WTC11 (cell line): ENCODE measurements around the gene PDE6B.

Experiments
- CREB1 ChIP-seq: sonication (generic); formaldehyde crosslinking; IDR thresholded peaks from 2 replicates; pipeline ENCODE4 v1.8.0; 2023; ENCODE audit warnings: mild to moderate bottlenecking, missing genetic modification reagents
- CREM ChIP-seq: sonication (generic); formaldehyde crosslinking; IDR thresholded peaks from 2 replicates; pipeline ENCODE4 v1.8.1; 2022; ENCODE audit warnings: mild to moderate bottlenecking, missing genetic modification reagents, moderate library complexity
- CTCF ChIP-seq: fragments of 200-600 bp; IDR thresholded peaks from 2 replicates; pipeline ENCODE4 v1.8.0; 2022; ENCODE audit warnings: antibody characterized with exemption
- FOXP1 ChIP-seq: sonication (generic); formaldehyde crosslinking; IDR thresholded peaks from 2 replicates; pipeline ENCODE4 v1.8.0; 2022; ENCODE audit warnings: missing genetic modification reagents, mild to moderate bottlenecking, moderate library complexity, borderline replicate concordance
- FOXP4 ChIP-seq: sonication (generic); formaldehyde crosslinking; IDR thresholded peaks from 2 replicates; pipeline ENCODE4 v1.8.0; 2022; ENCODE audit warnings: mild to moderate bottlenecking, missing genetic modification reagents
- MLX ChIP-seq: sonication (generic); formaldehyde crosslinking; IDR thresholded peaks from 2 replicates; pipeline ENCODE4 v1.8.1; 2023; ENCODE audit warnings: mild to moderate bottlenecking, missing genetic modification reagents, moderate library complexity
- NR3C1 ChIP-seq: sonication (generic); formaldehyde crosslinking; conservative IDR thresholded peaks from 2 replicates; pipeline ENCODE4 v1.8.1; 2023; ENCODE audit warnings: low read depth, mild to moderate bottlenecking, missing genetic modification reagents
- RELA ChIP-seq: sonication (generic); formaldehyde crosslinking; IDR thresholded peaks from 2 replicates; pipeline ENCODE4 v1.8.1; 2022; ENCODE audit warnings: missing genetic modification reagents, mild to moderate bottlenecking, borderline replicate concordance
- SMAD3 ChIP-seq: sonication (generic); formaldehyde crosslinking; IDR thresholded peaks from 2 replicates; pipeline ENCODE4 v1.8.0; 2022; ENCODE audit warnings: missing genetic modification reagents, mild to moderate bottlenecking, borderline replicate concordance
- SP1 ChIP-seq: sonication (generic); formaldehyde crosslinking; conservative IDR thresholded peaks from 2 replicates; pipeline ENCODE4 v1.8.1; 2022; ENCODE audit warnings: missing genetic modification reagents
- TCF7 ChIP-seq: sonication (generic); formaldehyde crosslinking; IDR thresholded peaks from 2 replicates; pipeline ENCODE4 v1.8.0; 2022; ENCODE audit warnings: mild to moderate bottlenecking, low read depth, missing genetic modification reagents, moderate library complexity
- USF2 ChIP-seq: sonication (generic); formaldehyde crosslinking; IDR thresholded peaks from 2 replicates; pipeline ENCODE4 v1.8.1; 2023; ENCODE audit warnings: mild to moderate bottlenecking, missing genetic modification reagents, moderate library complexity

GRCh38 chr4:653831-654502, 28.6 kb downstream of the PDE6B start:
- TF ChIP-seq CTCF, result no peak
- no peak for TF ChIP-seq FOXP4 (CRISPR knock-in tag)
- TF ChIP-seq RELA (CRISPR knock-in tag), result no peak
- no peak for TF ChIP-seq SP1 (CRISPR knock-in tag)
- no peak for TF ChIP-seq USF2 (CRISPR knock-in tag)
- no peak for TF ChIP-seq SMAD3 (CRISPR knock-in tag)
- no peak for TF ChIP-seq FOXP1
- TF ChIP-seq NR3C1 (CRISPR knock-in tag), result no peak
- TF ChIP-seq CREB1, result no peak
- no peak for TF ChIP-seq CREM (CRISPR knock-in tag)
- no peak for TF ChIP-seq MLX (CRISPR knock-in tag)
- no peak for TF ChIP-seq TCF7 (CRISPR knock-in tag)
